GM12878 (cell line): ENCODE measurements around the gene AVP. TPM values are rescaled to one million over a fixed set of nuclear protein-coding genes. Genes with fewer than 3 reads are reported as not detected.

Experiments used
- ATAC-seq: fragments of 200-7000 bp; cut with Tn5 transposase; 3 replicates; pipeline ENCODE4 v1.9.1; 2020; ENCODE audit warnings: mild to moderate bottlenecking, moderate library complexity
- BruUV-seq: library from RNA; stranded (reverse); fragments of 400-500 nt; replicated peaks from 2 replicates; lab custom pipeline; 2021; lab: Mats Ljungman, UMichigan
- CTCF ChIA-PET: fragments of 300-600 bp; sonication (Branson Sonifier 250); formaldehyde crosslinking; extraction: SDS; loops from one replicate; lab custom pipeline; 2021; ENCODE audit warnings: inconsistent platforms; lab: Yijun Ruan, JAX
- POLR2A ChIA-PET: fragments of 350-600 bp; formaldehyde crosslinking; extraction: SDS; loops from one replicate; lab custom pipeline; 2021; ENCODE audit warnings: inconsistent platforms; lab: Charles Lee
- RAD21 ChIA-PET: fragments of 300-600 bp; sonication (Branson Sonifier 250); formaldehyde crosslinking; loops from one replicate; lab custom pipeline; 2023; ENCODE audit warnings: antibody characterized with exemption; ENCODE audit not compliant: unreplicated experiment; lab: Charles Lee
- SMC1A ChIA-PET: fragments of 300-600 bp; sonication (Branson Sonifier 250); formaldehyde crosslinking; loops from one replicate; lab custom pipeline; 2023; ENCODE audit not compliant: unreplicated experiment, uncharacterized antibody; lab: Charles Lee
- DNase-seq: peaks from one replicate; pipeline ENCODE4 v3.0.0-alpha.2; 2011; ENCODE audit warnings: low read depth, low spot score
- FAIRE-seq: peaks from 3 replicates; lab custom pipeline; 2011; peaks lifted over from hg19 to GRCh38; lab: Jason Lieb, UNC
- H2AFZ ChIP-seq: 2 replicates; pipeline ENCODE4 v1.6.0; 2011; ENCODE audit warnings: low read depth, low read length, control low read depth; ENCODE audit not compliant: control insufficient read depth
- H3K27ac ChIP-seq: 2 replicates; pipeline ENCODE4 v1.5.1; 2011; ENCODE audit warnings: control low read depth; ENCODE audit not compliant: control insufficient read depth, insufficient read depth
- H3K27me3 ChIP-seq, 2 experiments: replicated peaks in 1 of 2; 2 replicates each; pipeline versions ENCODE4 v1.6.0 to v1.6.1; 2011; ENCODE audit warnings: low read length in 1 of 2; ENCODE audit not compliant: control insufficient read depth in 2 of 2, insufficient read depth in 2 of 2
- H3K36me3 ChIP-seq, 2 experiments: 2 replicates each; pipeline ENCODE4 v1.5.1; 2011; ENCODE audit warnings: low read length in 1 of 2; ENCODE audit not compliant: control insufficient read depth in 2 of 2, insufficient read depth in 2 of 2
- H3K4me1 ChIP-seq: 2 replicates; pipeline ENCODE4 v1.6.1; 2011; ENCODE audit warnings: mild to moderate bottlenecking, low read length, moderate library complexity, mixed read lengths; ENCODE audit not compliant: control insufficient read depth, insufficient read depth
- H3K4me2 ChIP-seq: 2 replicates; pipeline ENCODE4 v1.6.0; 2011; ENCODE audit warnings: control low read depth; ENCODE audit not compliant: control insufficient read depth, insufficient read depth
- H3K4me3 ChIP-seq: fragments of 200-600 bp; sonication (generic); 2 replicates; pipeline ENCODE4 v1.5.1; 2016
- H3K79me2 ChIP-seq: 2 replicates; pipeline ENCODE4 v1.6.0; 2011; ENCODE audit warnings: low read length; ENCODE audit not compliant: control insufficient read depth, insufficient read depth
- H3K9ac ChIP-seq: 2 replicates; pipeline ENCODE4 v1.8.0; 2011; ENCODE audit warnings: low read length, control low read depth, mixed read lengths; ENCODE audit not compliant: control insufficient read depth, insufficient read depth
- H3K9me3 ChIP-seq: replicated peaks from 3 replicates; pipeline ENCODE4 v1.5.1; 2011; ENCODE audit warnings: mild to moderate bottlenecking, low read length; ENCODE audit not compliant: control insufficient read depth, insufficient read depth
- H4K20me1 ChIP-seq: 2 replicates; pipeline ENCODE4 v1.6.0; 2011; ENCODE audit not compliant: control insufficient read depth, insufficient read depth
- ASH2L ChIP-seq: fragments of 300-600, 200-600 bp; sonication (generic); IDR thresholded peaks from 2 replicates; pipeline ENCODE4 v1.6.1; 2017; ENCODE audit warnings: low read depth, mild to moderate bottlenecking, borderline replicate concordance
- BACH1 ChIP-seq: fragments of 450-650 bp; IDR thresholded peaks from 2 replicates; pipeline ENCODE4 v1.6.1; 2017; ENCODE audit warnings: mild to moderate bottlenecking, borderline replicate concordance
- BMI1 ChIP-seq: fragments of 450-650 bp; IDR thresholded peaks from 2 replicates; pipeline ENCODE4 v1.6.1; 2016; ENCODE audit warnings: mild to moderate bottlenecking, moderate library complexity, borderline replicate concordance
- CBX3 ChIP-seq: fragments of 200-600 bp; sonication (generic); IDR thresholded peaks from 2 replicates; pipeline ENCODE4 v1.6.1; 2016; ENCODE audit warnings: low read depth, borderline replicate concordance
- EED ChIP-seq: sonication (generic); IDR thresholded peaks from 2 replicates; pipeline ENCODE4 v1.6.1; 2016; ENCODE audit warnings: antibody characterized with exemption, low read depth
- FOXK2 ChIP-seq: fragments of 450-650 bp; IDR thresholded peaks from 2 replicates; pipeline ENCODE4 v1.6.1; 2017; ENCODE audit warnings: mild to moderate bottlenecking, moderate library complexity
- FOXM1 ChIP-seq: IDR thresholded peaks from 2 replicates; pipeline ENCODE4 v1.6.1; 2012; ENCODE audit warnings: low read depth, mild to moderate bottlenecking, inconsistent platforms, low read length, moderate library complexity
- HCFC1 ChIP-seq: fragments of 150-350 bp; IDR thresholded peaks from 2 replicates; pipeline ENCODE4 v1.6.1; 2014; ENCODE audit warnings: low read length
- JUND ChIP-seq: IDR thresholded peaks from 2 replicates; pipeline ENCODE4 v1.6.1; 2012; ENCODE audit warnings: low read depth, mild to moderate bottlenecking, low read length, improper control_type of control experiment, moderate library complexity
- PBX3 ChIP-seq: IDR thresholded peaks from 2 replicates; pipeline ENCODE4 v1.6.1; 2011; ENCODE audit warnings: mild to moderate bottlenecking, low read depth, low read length, moderate library complexity; ENCODE audit not compliant: insufficient replicate concordance
- SIX5 ChIP-seq: IDR thresholded peaks from 2 replicates; pipeline ENCODE4 v1.6.1; 2011; ENCODE audit warnings: mild to moderate bottlenecking, low read depth, low read length, moderate library complexity; ENCODE audit not compliant: severe bottlenecking
- SMC3 ChIP-seq: IDR thresholded peaks from 2 replicates; pipeline ENCODE4 v1.6.1; 2011; ENCODE audit warnings: low read length, improper control_type of control experiment, borderline replicate concordance
- SP1 ChIP-seq: IDR thresholded peaks from one replicate; pipeline ENCODE4 v1.6.1; 2011; ENCODE audit warnings: low read depth, low read length
- WGBS: methylation state at CpG from one replicate; pipeline ENCODE4 v1.1.6; 2016; ENCODE audit warnings: low lambda C conversion rate; ENCODE audit not compliant: insufficient replicate concordance, insufficient coverage; ENCODE audit errors: missing lambda C conversion rate; 5-methylcytosine and 5-hydroxymethylcytosine counted together
- in situ Hi-C: fragments of 300-500 bp; cut with MboI; formaldehyde crosslinking; loops from 9 replicates; pipeline ENCODE4 v1.14.3; 2018; ENCODE audit warnings: mixed read lengths
- intact Hi-C: fragments of 100-400 bp; cut with micrococcal nuclease; formaldehyde crosslinking; loops from one replicate; pipeline ENCODE4 v1.14.2; 2022; ENCODE audit not compliant: unreplicated experiment
- polyA plus RNA-seq, 11 experiments: library from polyadenylated mRNA; depleted of rRNA in 4 of 11; unstranded in 6 of 11; stranded (reverse) in 5 of 11; fragments of >200 nt; fragmentation: Nextera tagmentation in 4 of 11; fragmentation: Illumina TruSeq in 1 of 11; extraction: Ambion mirVana in 4 of 11; extraction: Trizol in 1 of 11; gene quantifications; 1 replicate in 1 of 11; 2 replicates in 10 of 11; pipeline versions ENCODE4 v1.2.1 to v1.2.3, GENCODE V29; 2011 to 2016; ENCODE audit warnings: inconsistent platforms in 2 of 11, missing spikeins in 2 of 11, low read depth in 1 of 11
- total RNA-seq, 4 experiments: library from RNA; depleted of rRNA in 3 of 4; stranded (reverse); fragments of >200 nt in 3 of 4; fragmentation: Illumina TruSeq in 1 of 4; extraction: Trizol in 1 of 4; gene quantifications; 2 replicates each; pipeline versions ENCODE4 v1.2.1 to v1.2.3, GENCODE V29; 2013 to 2021

The AVP gene
- total and polyA plus RNA-seq, 10 of the 15 experiments (the other 5 are each of a cell fraction or from before 2014, with no cell fraction given): not detected

- no peak for FAIRE-seq
- SMC1A ChIA-PET: no interaction called here
- BruUV-seq: no TSS peak
- 90% methylated on average over 5 of the region's 5 CpGs for WGBS
- no peak overlapping the region for H3K9ac ChIP-seq
- peaks cover 12% of the 10 kb centered on the region for H3K79me2 ChIP-seq
- in situ Hi-C loops: no loop called here
- TF ChIP-seq HCFC1 (no peak), EED (no peak), BMI1 (no peak), BACH1 (no peak), SIX5 (no peak), FOXM1 (no peak), FOXK2 (no peak), JUND (no peak), SMC3 (no peak), SP1 (no peak), PBX3 (no peak), CBX3 (no peak), ASH2L (no peak)
- TF ChIP-seq, all 136 proteins: peak for 0
- POLR2A ChIA-PET: no interaction called here
- Histone ChIP-seq H4K20me1 (no peaks in the 10 kb centered on the region; the same call in 1 of the 2 replicates), H2AFZ (no peak overlapping the region), H3K27me3 (no peaks in the 10 kb centered on the region), H3K4me3 (no peak overlapping the region), H3K27ac (no peak overlapping the region), H3K36me3 (peaks cover 6 to 7% of the 10 kb centered on the region in 2 experiments; a peak in 3 of 4 replicates), H3K9me3 (no peaks in the 10 kb centered on the region), H3K4me1 (no peaks in the 10 kb centered on the region; the same call in 1 of the 2 replicates), H3K4me2 (no peak overlapping the region)
- intact Hi-C loops: loop anchor here (10.0 kb wide), 1 partner anchor 162 kb away; the partner anchor contains the start of genes DDRGK1 and ITPA
- CTCF ChIA-PET: no interaction called here
- RAD21 ChIA-PET: no interaction called here
- ATAC-seq: no peak
- DNase-seq: no peak
Observed at GRCh38 chr20:3042625-3043024, 41.9 kb downstream of the AVP start.
